Measurements from ENCODE around the gene NIPBL. TPM values are rescaled to one million over a fixed set of nuclear protein-coding genes. Genes with fewer than 3 reads are reported as not detected.

The NIPBL gene
- total and polyA plus RNA-seq, 2 experiments from 2014 or later: 18.5 to 35.0 TPM

GRCh38 chr5:36881807-36882206 is 5.2 kb downstream of the NIPBL start:
- H3K4me1 ChIP-seq (ENCODE audit: insufficient read depth): peaks cover 10% of the 10 kb centered on the region
- WGBS (ENCODE audit: low lambda C conversion rate, missing lambda C conversion rate): 97% methylated on average over 1 of the region's 1 CpG
- H3K9me3 ChIP-seq (ENCODE audit: low read depth): no peaks in the 10 kb centered on the region
- H3K4me2 ChIP-seq: peak overlapping the region; percentile 93
- DNase-seq (ENCODE audit: low spot score): no peak
- H3K79me2 ChIP-seq: peaks cover 98% of the 10 kb centered on the region
- H3K9me2 ChIP-seq (replicated peaks; ENCODE audit: insufficient read depth): no peaks in the 10 kb centered on the region
- no peak overlapping the region for H3K4me3 ChIP-seq
- H3K36me3 ChIP-seq (replicated peaks; ENCODE audit: insufficient read depth, low read depth): no peaks in the 10 kb centered on the region
- H3K27me3 ChIP-seq: no peaks in the 10 kb centered on the region
- peaks cover 82% of the 10 kb centered on the region for H4K20me1 ChIP-seq (ENCODE audit: insufficient read depth, poor library complexity, severe bottlenecking)
- TF ChIP-seq CTCF (IDR thresholded peaks at IDR 0.05; ENCODE audit: poor library complexity) (no peak), EZH2 (IDR thresholded peaks at IDR 0.05; ENCODE audit: borderline replicate concordance) (no peak), EZH2phosphoT487 (IDR thresholded peaks at IDR 0.05; ENCODE audit: low read depth, severe bottlenecking, unreplicated experiment) (no peak)
- H2AFZ ChIP-seq: no peak overlapping the region
- H3K27ac ChIP-seq: no peak overlapping the region

- Histone ChIP-seq H2AFZ (no peak overlapping the region), H3K27me3 (no peaks in the 10 kb centered on the region), H4K20me1 (ENCODE audit: insufficient read depth, poor library complexity, severe bottlenecking) (peaks cover 87% of the 10 kb centered on the region), H3K36me3 (replicated peaks; ENCODE audit: insufficient read depth, low read depth) (no peaks in the 10 kb centered on the region), H3K4me1 (ENCODE audit: insufficient read depth) (peaks cover 10% of the 10 kb centered on the region), H3K4me3 (no peak overlapping the region), H3K9me3 (ENCODE audit: low read depth) (no peaks in the 10 kb centered on the region), H3K27ac (no peak overlapping the region), H3K79me2 (peaks cover 100% of the 10 kb centered on the region), H3K9me2 (replicated peaks; ENCODE audit: insufficient read depth) (no peaks in the 10 kb centered on the region), H3K4me2 (peak overlapping the region; percentile 93)
- DNase-seq (ENCODE audit: low spot score): no peak
- WGBS (ENCODE audit: low lambda C conversion rate, missing lambda C conversion rate): 88% methylated on average over 3 of the region's 3 CpGs
- TF ChIP-seq EZH2phosphoT487 (IDR thresholded peaks at IDR 0.05; ENCODE audit: low read depth, severe bottlenecking, unreplicated experiment) (no peak), EZH2 (IDR thresholded peaks at IDR 0.05; ENCODE audit: borderline replicate concordance) (no peak), CTCF (IDR thresholded peaks at IDR 0.05; ENCODE audit: poor library complexity) (no peak)
These were observed 5.7 kb downstream of the NIPBL start for GRCh38 chr5:36882250-36882649.

- H3K36me3 ChIP-seq (replicated peaks; ENCODE audit: insufficient read depth, low read depth): no peaks in the 10 kb centered on the region
- H3K9me2 ChIP-seq (replicated peaks; ENCODE audit: insufficient read depth): no peaks in the 10 kb centered on the region
- peaks cover 100% of the 10 kb centered on the region for H3K79me2 ChIP-seq
- no peaks in the 10 kb centered on the region for H3K27me3 ChIP-seq
- peaks cover 91% of the 10 kb centered on the region for H4K20me1 ChIP-seq (ENCODE audit: insufficient read depth, poor library complexity, severe bottlenecking)
- no peaks in the 10 kb centered on the region for H3K9me3 ChIP-seq (ENCODE audit: low read depth)
- 87% methylated on average over 3 of the region's 3 CpGs for WGBS (ENCODE audit: low lambda C conversion rate, missing lambda C conversion rate)
- no peak overlapping the region for H3K4me3 ChIP-seq
- peaks cover 10% of the 10 kb centered on the region for H3K4me1 ChIP-seq (ENCODE audit: insufficient read depth)
- no peak for TF ChIP-seq EZH2phosphoT487 (IDR thresholded peaks at IDR 0.05; ENCODE audit: low read depth, severe bottlenecking, unreplicated experiment)
- TF ChIP-seq EZH2 (IDR thresholded peaks at IDR 0.05; ENCODE audit: borderline replicate concordance): no peak
- no peak for TF ChIP-seq CTCF (IDR thresholded peaks at IDR 0.05; ENCODE audit: poor library complexity)
- no peak overlapping the region for H3K27ac ChIP-seq
- DNase-seq (ENCODE audit: low spot score): no peak
- no peak overlapping the region for H3K4me2 ChIP-seq
- H2AFZ ChIP-seq: no peak overlapping the region
These were observed 7.4 kb downstream of the NIPBL start for GRCh38 chr5:36883894-36884462.

Measured in hepatocyte (in vitro differentiated cells).